NB4 (cell line): ENCODE results near the gene RAPGEF5.

Source experiments
- CTCF ChIP-seq: IDR thresholded peaks from one replicate; pipeline ENCODE4 v1.5.1; 2012; ENCODE audit warnings: low read depth, low read length
- POLR2A ChIP-seq: IDR thresholded peaks from 2 replicates; pipeline ENCODE4 v1.6.1; 2011; ENCODE audit warnings: mild to moderate bottlenecking; ENCODE audit not compliant: insufficient read length; ENCODE audit errors: extremely low read depth

DNA sequence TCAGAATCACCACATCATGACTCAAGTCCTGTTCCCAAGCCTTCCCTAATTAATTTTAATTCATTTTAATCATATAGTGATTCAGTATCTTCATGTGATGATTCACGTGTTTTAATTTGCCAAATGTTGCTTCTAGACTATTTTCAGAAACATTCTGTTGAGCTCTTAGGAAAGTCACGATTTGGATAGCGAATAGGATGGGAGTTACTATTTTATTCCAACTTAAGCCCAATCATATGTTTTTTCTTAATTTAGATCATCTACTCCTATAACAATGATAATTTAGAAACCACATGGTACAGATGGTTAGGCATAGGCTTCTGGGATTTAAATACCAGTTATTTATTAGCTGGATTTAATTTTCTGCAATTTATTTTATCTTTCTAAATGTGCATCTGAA, 49.1 kb downstream of the RAPGEF5 start:
- TF ChIP-seq CTCF: no peak
- no peak for TF ChIP-seq POLR2A
